Spleen (tissue), 7 donors: ENCODE results near the gene WFDC1.

Experiments
- POLR2A ChIP-seq, 3 donors: fragments of 450-650 bp; IDR thresholded peaks; one replicate each; pipeline ENCODE4 v1.5.1; 2017; ENCODE audit warnings: antibody characterized with exemption in 3 of 3, mild to moderate bottlenecking in 1 of 3
- TF ChIP-seq, protein P1 (sequence below), 11 experiments: fragments of 200-600 bp in 7 of 11; fragments of 450-650 bp in 4 of 11; sonication (generic) in 4 of 11; IDR thresholded peaks in 8 of 11; conservative IDR thresholded peaks in 3 of 11; 1 replicate in 7 of 11; 2 replicates in 4 of 11; pipeline versions ENCODE4 v1.4.0 to v1.8.0; 2016 to 2021; ENCODE audit warnings: antibody characterized with exemption in 11 of 11, inconsistent platforms in 4 of 11, mild to moderate bottlenecking in 1 of 11
- donor health status: DM: no; HTN: no; CAD: no; lungs with moderate emphysema.
- donor health status: DM: no; HTN: no; CAD: no.
- donor health status: DM: no; HTN: no; CAD: no.

DNA sequence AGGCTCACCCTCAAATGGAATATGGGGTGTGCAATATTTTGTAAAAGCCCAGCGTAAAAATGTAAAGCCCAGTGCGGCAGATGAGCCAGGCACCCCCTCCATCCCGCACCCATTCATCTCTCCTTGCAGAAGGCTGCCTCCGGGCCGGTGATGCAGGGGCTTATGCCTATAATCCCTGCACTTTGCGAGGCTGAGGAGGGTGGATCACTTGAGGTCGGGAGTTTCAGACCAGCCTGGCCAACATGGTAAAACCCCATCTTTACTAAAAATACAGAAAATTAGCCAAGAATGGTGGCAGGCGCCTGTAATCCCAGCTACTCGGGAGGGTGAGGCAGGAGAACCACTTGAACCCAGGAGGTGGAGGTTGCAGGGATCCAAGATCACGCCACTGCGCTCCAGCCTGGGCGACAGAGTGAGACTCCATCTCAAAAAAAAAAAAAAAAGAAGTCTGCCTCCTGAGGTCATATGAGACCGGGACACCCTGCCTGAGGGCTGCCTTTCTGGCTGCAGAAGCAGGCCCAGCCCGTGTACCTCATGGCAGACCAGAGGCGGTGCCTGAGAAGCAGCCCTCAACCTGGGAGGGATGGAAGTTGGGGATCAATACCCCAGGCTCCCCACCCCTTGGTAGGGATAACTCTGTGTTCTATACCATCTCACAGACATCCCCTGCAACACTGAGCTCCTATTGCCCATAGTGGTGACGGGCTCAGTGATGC lies 56.2 kb downstream of the WFDC1 start:
- TF ChIP-seq, protein P1, sequence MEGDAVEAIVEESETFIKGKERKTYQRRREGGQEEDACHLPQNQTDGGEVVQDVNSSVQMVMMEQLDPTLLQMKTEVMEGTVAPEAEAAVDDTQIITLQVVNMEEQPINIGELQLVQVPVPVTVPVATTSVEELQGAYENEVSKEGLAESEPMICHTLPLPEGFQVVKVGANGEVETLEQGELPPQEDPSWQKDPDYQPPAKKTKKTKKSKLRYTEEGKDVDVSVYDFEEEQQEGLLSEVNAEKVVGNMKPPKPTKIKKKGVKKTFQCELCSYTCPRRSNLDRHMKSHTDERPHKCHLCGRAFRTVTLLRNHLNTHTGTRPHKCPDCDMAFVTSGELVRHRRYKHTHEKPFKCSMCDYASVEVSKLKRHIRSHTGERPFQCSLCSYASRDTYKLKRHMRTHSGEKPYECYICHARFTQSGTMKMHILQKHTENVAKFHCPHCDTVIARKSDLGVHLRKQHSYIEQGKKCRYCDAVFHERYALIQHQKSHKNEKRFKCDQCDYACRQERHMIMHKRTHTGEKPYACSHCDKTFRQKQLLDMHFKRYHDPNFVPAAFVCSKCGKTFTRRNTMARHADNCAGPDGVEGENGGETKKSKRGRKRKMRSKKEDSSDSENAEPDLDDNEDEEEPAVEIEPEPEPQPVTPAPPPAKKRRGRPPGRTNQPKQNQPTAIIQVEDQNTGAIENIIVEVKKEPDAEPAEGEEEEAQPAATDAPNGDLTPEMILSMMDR (IDR thresholded peaks at IDR 0.05 in 8 of 11, conservative IDR thresholded peaks at IDR 0.05 in 3 of 11), result no peak
- TF ChIP-seq POLR2A (IDR thresholded peaks at IDR 0.05), result no peak
